SHP77 (cell line): ENCODE measurements around the gene TMEM52.
A peak's percentile ranks its signal among the peaks of the same experiment; 100 is the strongest.

Source experiments
- DNase-seq, 2 experiments: peaks; one replicate each; lab custom pipeline; 2025; lab: John Stamatoyannopoulos, UW

TMEM52 gene

GRCh38 chr1:1926886-1927660 lies 8.0 kb upstream of the TMEM52 start:
- no peak for DNase-seq

GRCh38 chr1:1926346-1926811 lies 7.3 kb upstream of the TMEM52 start:
- DNase-seq, result no peak

GRCh38 chr1:1925437-1926345 lies 6.6 kb upstream of the TMEM52 start:
- DNase-seq, result no peak

GRCh38 chr1:1924849-1925248 lies 5.8 kb upstream of the TMEM52 start:
- DNase-seq, result no peak

- peak; percentile 66 to 71 for DNase-seq
Measured at GRCh38 chr1:1924386-1924785, 5.3 kb upstream of the TMEM52 start.

GRCh38 chr1:1922956-1923833 lies 4.1 kb upstream of the TMEM52 start:
- no peak for DNase-seq

- no peak for DNase-seq
Measured at GRCh38 chr1:1922702-1922955, 3.5 kb upstream of the TMEM52 start.

- no peak for DNase-seq
Measured at GRCh38 chr1:1921901-1922701, 3.0 kb upstream of the TMEM52 start.

- DNase-seq, result no peak
Measured at GRCh38 chr1:1921459-1921862, 2.4 kb upstream of the TMEM52 start.

GRCh38 chr1:1920608-1921458 lies 1.8 kb upstream of the TMEM52 start:
- no peak for DNase-seq

- no peak for DNase-seq
Measured at GRCh38 chr1:1920057-1920607, 1.1 kb upstream of the TMEM52 start.

- peak; percentile 95 to 96 for DNase-seq
Measured at GRCh38 chr1:1919304-1920056, 401 bp upstream of the TMEM52 start.

- DNase-seq, result no peak
Measured at GRCh38 chr1:1917995-1918900, 831 bp downstream of the TMEM52 start.

- DNase-seq, result no peak
Measured at GRCh38 chr1:1917304-1917976, 1.6 kb downstream of the TMEM52 start.

GRCh38 chr1:1916851-1917251 lies 2.2 kb downstream of the TMEM52 start:
- no peak for DNase-seq

- DNase-seq, result no peak
Measured at GRCh38 chr1:1915911-1916840, 2.9 kb downstream of the TMEM52 start.
